H7 (cell line): ENCODE results near the gene NKD1. TPM values are rescaled to one million over a fixed set of nuclear protein-coding genes. Genes with fewer than 3 reads are reported as not detected.

Experiments
- DNase-seq: peaks from one replicate; pipeline ENCODE4 v3.0.0; 2012
- H3K27me3 ChIP-seq: 2 replicates; pipeline ENCODE4 v1.6.0; 2011; ENCODE audit warnings: mild to moderate bottlenecking, low read length; ENCODE audit not compliant: control insufficient read depth, insufficient read depth
- H3K36me3 ChIP-seq: replicated peaks from 2 replicates; pipeline ENCODE4 v1.5.1; 2011; ENCODE audit warnings: low read length; ENCODE audit not compliant: control insufficient read depth, insufficient read depth
- H3K4me3 ChIP-seq: 2 replicates; pipeline ENCODE4 v1.5.1; 2011; ENCODE audit warnings: low read depth, mild to moderate bottlenecking, control low read depth, low read length, moderate library complexity; ENCODE audit not compliant: insufficient read depth
- total RNA-seq: library from RNA; depleted of rRNA; stranded (reverse); fragments of >200 nt; shearing (Covaris generic); gene quantifications from 2 replicates; pipeline ENCODE4 v1.2.3, GENCODE V29; 2014

The NKD1 gene
- total RNA-seq, 1 experiment from 2014 or later, result 1.2 TPM

- Histone ChIP-seq H3K27me3 (no peaks in the 10 kb centered on the region), H3K4me3 (no peak overlapping the region), H3K36me3 (no peaks in the 10 kb centered on the region)
- DNase-seq, result no peak
Observed at GRCh38 chr16:50599494-50599893, 51.3 kb downstream of the NKD1 start.

- Histone ChIP-seq H3K4me3 (no peak overlapping the region), H3K27me3 (no peaks in the 10 kb centered on the region), H3K36me3 (no peaks in the 10 kb centered on the region)
- DNase-seq, result no peak
Observed at GRCh38 chr16:50600582-50601283, 52.5 kb downstream of the NKD1 start.

- Histone ChIP-seq H3K36me3 (no peaks in the 10 kb centered on the region), H3K4me3 (no peak overlapping the region)
Observed at GRCh38 chr16:50601341-50601740, 53.1 kb downstream of the NKD1 start.

GRCh38 chr16:50602126-50602525 lies 53.9 kb downstream of the NKD1 start:
- DNase-seq, result no peak
- Histone ChIP-seq H3K36me3 (no peaks in the 10 kb centered on the region), H3K4me3 (no peak overlapping the region), H3K27me3 (no peaks in the 10 kb centered on the region)

More at GRCh38 chr16:50601341-50601740, 53.1 kb downstream of the NKD1 start:
- no peaks in the 10 kb centered on the region for H3K27me3 ChIP-seq
- DNase-seq, result no peak

- Histone ChIP-seq H3K27me3 (no peaks in the 10 kb centered on the region), H3K36me3 (no peaks in the 10 kb centered on the region), H3K4me3 (no peak overlapping the region)
- no peak for DNase-seq
Observed at GRCh38 chr16:50602531-50603205, 54.5 kb downstream of the NKD1 start.

- Histone ChIP-seq H3K4me3 (no peak overlapping the region), H3K27me3 (no peaks in the 10 kb centered on the region), H3K36me3 (no peaks in the 10 kb centered on the region)
- no peak for DNase-seq
Observed at GRCh38 chr16:50603206-50604064, 55.2 kb downstream of the NKD1 start.

GRCh38 chr16:50604065-50604418 lies 55.8 kb downstream of the NKD1 start:
- no peaks in the 10 kb centered on the region for H3K27me3 ChIP-seq
- no peak for DNase-seq
- H3K4me3 ChIP-seq, result no peak overlapping the region
- no peaks in the 10 kb centered on the region for H3K36me3 ChIP-seq

- DNase-seq, result no peak
- H3K36me3 ChIP-seq, result no peaks in the 10 kb centered on the region
- H3K4me3 ChIP-seq, result no peak overlapping the region
- no peaks in the 10 kb centered on the region for H3K27me3 ChIP-seq
Observed at GRCh38 chr16:50604610-50605009, 56.4 kb downstream of the NKD1 start.

GRCh38 chr16:50605733-50606430 lies 57.7 kb downstream of the NKD1 start:
- Histone ChIP-seq H3K27me3 (no peaks in the 10 kb centered on the region), H3K4me3 (no peak overlapping the region), H3K36me3 (no peaks in the 10 kb centered on the region)
- no peak for DNase-seq

GRCh38 chr16:50606431-50607050 lies 58.3 kb downstream of the NKD1 start:
- H3K36me3 ChIP-seq, result no peaks in the 10 kb centered on the region
- no peak for DNase-seq
- H3K4me3 ChIP-seq, result no peak overlapping the region
- H3K27me3 ChIP-seq, result no peaks in the 10 kb centered on the region

- H3K36me3 ChIP-seq, result no peaks in the 10 kb centered on the region
- H3K4me3 ChIP-seq, result no peak overlapping the region
- no peak for DNase-seq
- H3K27me3 ChIP-seq, result no peaks in the 10 kb centered on the region
Observed at GRCh38 chr16:50607051-50607431, 58.8 kb downstream of the NKD1 start.

- DNase-seq, result no peak
- H3K4me3 ChIP-seq, result no peak overlapping the region
- H3K27me3 ChIP-seq, result no peaks in the 10 kb centered on the region
- no peaks in the 10 kb centered on the region for H3K36me3 ChIP-seq
Observed at GRCh38 chr16:50607447-50607846, 59.3 kb downstream of the NKD1 start.

- DNase-seq, result no peak
- no peaks in the 10 kb centered on the region for H3K27me3 ChIP-seq
- no peak overlapping the region for H3K4me3 ChIP-seq
- no peaks in the 10 kb centered on the region for H3K36me3 ChIP-seq
Observed at GRCh38 chr16:50607970-50608557, 59.9 kb downstream of the NKD1 start.

GRCh38 chr16:50609049-50609448 lies 60.9 kb downstream of the NKD1 start:
- Histone ChIP-seq H3K27me3 (no peaks in the 10 kb centered on the region), H3K4me3 (no peak overlapping the region), H3K36me3 (no peaks in the 10 kb centered on the region)
- no peak for DNase-seq
